ENCODE results near the gene VAV1.

The VAV1 gene

DNA sequence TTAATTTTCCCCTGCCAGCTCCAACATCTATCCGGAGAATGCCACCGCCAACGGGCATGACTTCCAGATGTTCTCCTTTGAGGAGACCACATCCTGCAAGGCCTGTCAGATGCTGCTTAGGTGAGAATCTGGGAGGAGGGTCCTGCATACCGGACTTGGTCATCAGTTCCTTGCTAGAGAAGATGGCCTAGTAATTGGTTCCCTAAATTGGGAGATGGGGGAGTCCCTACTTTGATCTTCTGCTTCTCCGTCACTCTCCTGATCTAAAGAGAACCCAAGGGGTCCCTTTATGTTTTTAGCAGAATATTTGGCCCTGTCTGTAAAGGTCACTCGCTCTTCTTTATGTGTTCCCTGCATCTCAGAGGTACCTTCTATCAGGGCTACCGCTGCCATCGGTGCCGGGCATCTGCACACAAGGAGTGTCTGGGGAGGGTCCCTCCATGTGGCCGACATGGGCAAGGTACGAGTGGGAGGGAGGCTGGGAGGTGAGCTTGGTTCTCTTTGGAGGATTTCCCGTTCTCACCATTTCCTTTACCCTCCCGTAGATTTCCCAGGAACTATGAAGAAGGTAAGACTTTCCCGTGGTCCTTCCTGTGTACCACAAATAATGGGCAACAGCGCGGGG lies 60.8 kb downstream of the VAV1 start:
- no peak overlapping the region for H4K91ac ChIP-seq (ENCODE audit: low read depth, low read length, poor library complexity)
- no CpG with 5 or more reads among the region's 16 CpGs for WGBS, 2 donors (ENCODE audit: extremely low coverage in 2 of 2, insufficient read length in 2 of 2, insufficient replicate concordance in 1 of 2)

DNA sequence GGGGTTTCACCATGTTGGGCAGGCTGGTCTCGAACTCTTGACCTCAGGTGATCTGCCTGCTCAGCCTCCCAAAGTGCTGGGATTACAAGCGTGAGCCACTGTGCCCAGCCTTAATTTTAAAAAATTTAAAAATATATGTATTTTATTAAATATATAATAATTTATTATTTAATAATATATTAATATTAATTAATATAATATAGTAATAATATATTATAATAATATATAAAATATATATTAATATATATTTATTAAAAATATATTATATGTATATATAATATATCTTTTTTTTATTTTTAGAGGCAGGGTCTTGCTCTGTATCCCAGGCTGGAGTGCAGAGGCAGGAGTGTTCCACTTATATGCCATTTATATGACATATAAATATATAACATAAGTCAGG lies 61.9 kb downstream of the VAV1 start:
- Histone ChIP-seq H3K9ac (ENCODE audit: low read depth, low read length, poor library complexity) (no peak overlapping the region), H2AFZ (ENCODE audit: low read length) (no peak overlapping the region), H3K4me1 (ENCODE audit: control insufficient read depth in 2 of 2, insufficient read depth in 1 of 2, low read depth in 1 of 2, low read length in 2 of 2) (no peaks in the 10 kb centered on the region), H3K9me3 (replicated peaks in 1 of 2; ENCODE audit: control insufficient read depth in 2 of 2, insufficient read depth in 1 of 2, low read depth in 1 of 2, low read length in 2 of 2) (peaks cover 0 to 1% of the 10 kb centered on the region in 2 donors), H3K18ac (ENCODE audit: low read length) (no peak overlapping the region), H3K27ac (replicated peaks; ENCODE audit: low read length) (no peak overlapping the region), H3K27me3 (ENCODE audit: control insufficient read depth in 3 of 3, insufficient read depth in 3 of 3, low read depth in 1 of 3, low read length in 3 of 3) (peaks cover 0 to 3% (median 0%) of the 10 kb centered on the region in 3 experiments), H4K91ac (ENCODE audit: low read depth, low read length, poor library complexity) (no peak overlapping the region), H4K8ac (ENCODE audit: low read depth, low read length) (no peak overlapping the region), H3K23ac (ENCODE audit: low read depth, low read length, poor library complexity) (no peak overlapping the region), H3K4me2 (ENCODE audit: insufficient read depth, low read length, poor library complexity, severe bottlenecking) (no peak overlapping the region), H3K4me3 (ENCODE audit: low read length in 2 of 2) (no peak overlapping the region), H2BK15ac (ENCODE audit: low read length) (no peak overlapping the region), H2AK5ac (ENCODE audit: low read depth, low read length) (no peak overlapping the region), H3K14ac (ENCODE audit: low read length) (no peak overlapping the region), H3K36me3 (replicated peaks in 1 of 2; ENCODE audit: control insufficient read depth in 2 of 2, insufficient read depth in 2 of 2, low read length in 2 of 2) (no peaks in the 10 kb centered on the region), H3K79me1 (ENCODE audit: low read depth, low read length) (peaks cover 3% of the 10 kb centered on the region), H3K4ac (ENCODE audit: low read length) (no peak overlapping the region), H2BK5ac (ENCODE audit: low read length) (no peak overlapping the region), H2BK12ac (ENCODE audit: low read length) (no peak overlapping the region), H2BK120ac (ENCODE audit: low read depth, low read length) (no peak overlapping the region)
- DNase-seq (ENCODE audit: low spot score): no peak
- no CpG with 5 or more reads among the region's 2 CpGs for WGBS, 2 donors (ENCODE audit: extremely low coverage in 2 of 2, insufficient read length in 2 of 2, insufficient replicate concordance in 1 of 2)

More for the DNA sequence above, 60.8 kb downstream of the VAV1 start:
- H3K18ac ChIP-seq (ENCODE audit: low read length): no peak overlapping the region
- H3K4me2 ChIP-seq (ENCODE audit: insufficient read depth, low read length, poor library complexity, severe bottlenecking): no peak overlapping the region
- H3K9ac ChIP-seq (ENCODE audit: low read depth, low read length, poor library complexity): no peak overlapping the region
- H3K27ac ChIP-seq (replicated peaks; ENCODE audit: low read length): no peak overlapping the region
- H3K23ac ChIP-seq (ENCODE audit: low read depth, low read length, poor library complexity): no peak overlapping the region
- no peak overlapping the region for H2AFZ ChIP-seq (ENCODE audit: low read length)
- no peaks in the 10 kb centered on the region for H3K36me3 ChIP-seq (replicated peaks in 1 of 2; ENCODE audit: control insufficient read depth in 2 of 2, insufficient read depth in 2 of 2, low read length in 2 of 2)
- H3K9me3 ChIP-seq (replicated peaks in 1 of 2; ENCODE audit: control insufficient read depth in 2 of 2, insufficient read depth in 1 of 2, low read depth in 1 of 2, low read length in 2 of 2): peaks cover 0 to 1% of the 10 kb centered on the region in 2 donors
- no peak overlapping the region for H2BK5ac ChIP-seq (ENCODE audit: low read length)
- peaks cover 3% of the 10 kb centered on the region for H3K79me1 ChIP-seq (ENCODE audit: low read depth, low read length)
- no peak overlapping the region for H2BK12ac ChIP-seq (ENCODE audit: low read length)
- H2BK15ac ChIP-seq (ENCODE audit: low read length): no peak overlapping the region
- H2BK120ac ChIP-seq (ENCODE audit: low read depth, low read length): no peak overlapping the region
- H3K14ac ChIP-seq (ENCODE audit: low read length): no peak overlapping the region
- H3K27me3 ChIP-seq (ENCODE audit: control insufficient read depth in 3 of 3, insufficient read depth in 3 of 3, low read depth in 1 of 3, low read length in 3 of 3): peaks cover 0 to 3% (median 0%) of the 10 kb centered on the region in 3 experiments
- H3K4me3 ChIP-seq (ENCODE audit: low read length in 2 of 2): no peak overlapping the region
- no peak overlapping the region for H3K4ac ChIP-seq (ENCODE audit: low read length)
- H2AK5ac ChIP-seq (ENCODE audit: low read depth, low read length): no peak overlapping the region
- no peak overlapping the region for H4K8ac ChIP-seq (ENCODE audit: low read depth, low read length)
- no peaks in the 10 kb centered on the region for H3K4me1 ChIP-seq (ENCODE audit: control insufficient read depth in 2 of 2, insufficient read depth in 1 of 2, low read depth in 1 of 2, low read length in 2 of 2)
- no peak for DNase-seq (ENCODE audit: low spot score)

DNA sequence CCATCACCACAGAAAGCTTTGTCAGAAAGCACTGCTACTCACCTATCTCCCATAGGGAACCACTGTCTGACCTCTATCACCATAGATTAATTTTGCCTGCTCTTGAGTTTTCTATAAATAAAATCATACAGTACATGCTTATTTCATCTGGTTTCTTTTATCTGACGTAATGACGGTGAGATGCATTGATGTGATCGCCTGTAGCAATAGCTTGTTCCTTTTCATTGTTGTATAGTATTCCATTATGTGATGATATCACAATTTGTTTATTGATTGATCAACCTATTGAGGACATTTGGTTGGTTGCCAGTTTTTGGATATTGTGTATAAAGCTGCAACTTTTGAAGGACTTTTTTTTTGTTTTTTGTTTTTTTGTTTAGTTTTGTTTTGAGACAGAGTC lies 63.0 kb downstream of the VAV1 start:
- no peak overlapping the region for H2BK12ac ChIP-seq (ENCODE audit: low read length)
- no peak overlapping the region for H2BK5ac ChIP-seq (ENCODE audit: low read length)
- no peak overlapping the region for H2AK5ac ChIP-seq (ENCODE audit: low read depth, low read length)
- H4K8ac ChIP-seq (ENCODE audit: low read depth, low read length): no peak overlapping the region
- H3K9me3 ChIP-seq (replicated peaks in 1 of 2; ENCODE audit: control insufficient read depth in 2 of 2, insufficient read depth in 1 of 2, low read depth in 1 of 2, low read length in 2 of 2): peaks cover 0 to 1% of the 10 kb centered on the region in 2 donors
- no peak for DNase-seq (ENCODE audit: low spot score)
- WGBS, 2 donors (ENCODE audit: extremely low coverage in 2 of 2, insufficient read length in 2 of 2, insufficient replicate concordance in 1 of 2): no CpG with 5 or more reads among the region's 3 CpGs
- no peaks in the 10 kb centered on the region for H3K36me3 ChIP-seq (replicated peaks in 1 of 2; ENCODE audit: control insufficient read depth in 2 of 2, insufficient read depth in 2 of 2, low read length in 2 of 2)
- no peak overlapping the region for H2BK15ac ChIP-seq (ENCODE audit: low read length)
- no peak overlapping the region for H3K4me2 ChIP-seq (ENCODE audit: insufficient read depth, low read length, poor library complexity, severe bottlenecking)
- peaks cover 3% of the 10 kb centered on the region for H3K79me1 ChIP-seq (ENCODE audit: low read depth, low read length)
- no peak overlapping the region for H3K14ac ChIP-seq (ENCODE audit: low read length)
- no peak overlapping the region for H2BK120ac ChIP-seq (ENCODE audit: low read depth, low read length)
- peaks cover 0 to 3% (median 0%) of the 10 kb centered on the region in 3 experiments for H3K27me3 ChIP-seq (ENCODE audit: control insufficient read depth in 3 of 3, insufficient read depth in 3 of 3, low read depth in 1 of 3, low read length in 3 of 3)
- no peak overlapping the region for H2AFZ ChIP-seq (ENCODE audit: low read length)
- no peak overlapping the region for H3K4ac ChIP-seq (ENCODE audit: low read length)
- no peak overlapping the region for H4K91ac ChIP-seq (ENCODE audit: low read depth, low read length, poor library complexity)
- no peaks in the 10 kb centered on the region for H3K4me1 ChIP-seq (ENCODE audit: control insufficient read depth in 2 of 2, insufficient read depth in 1 of 2, low read depth in 1 of 2, low read length in 2 of 2)
- no peak overlapping the region for H3K9ac ChIP-seq (ENCODE audit: low read depth, low read length, poor library complexity)
- no peak overlapping the region for H3K23ac ChIP-seq (ENCODE audit: low read depth, low read length, poor library complexity)
- H3K4me3 ChIP-seq (ENCODE audit: low read length in 2 of 2): no peak overlapping the region
- no peak overlapping the region for H3K18ac ChIP-seq (ENCODE audit: low read length)
- no peak overlapping the region for H3K27ac ChIP-seq (replicated peaks; ENCODE audit: low read length)

- Histone ChIP-seq H3K4me3 (ENCODE audit: low read length in 2 of 2) (no peak overlapping the region), H2BK15ac (ENCODE audit: low read length) (no peak overlapping the region), H2AK5ac (ENCODE audit: low read depth, low read length) (no peak overlapping the region), H3K4me2 (ENCODE audit: insufficient read depth, low read length, poor library complexity, severe bottlenecking) (no peak overlapping the region), H2AFZ (ENCODE audit: low read length) (no peak overlapping the region), H2BK5ac (ENCODE audit: low read length) (no peak overlapping the region), H3K4ac (ENCODE audit: low read length) (no peak overlapping the region), H3K36me3 (replicated peaks in 1 of 2; ENCODE audit: control insufficient read depth in 2 of 2, insufficient read depth in 2 of 2, low read length in 2 of 2) (no peaks in the 10 kb centered on the region), H3K18ac (ENCODE audit: low read length) (no peak overlapping the region), H3K9ac (ENCODE audit: low read depth, low read length, poor library complexity) (no peak overlapping the region), H3K4me1 (ENCODE audit: control insufficient read depth in 2 of 2, insufficient read depth in 1 of 2, low read depth in 1 of 2, low read length in 2 of 2) (no peaks in the 10 kb centered on the region), H2BK12ac (ENCODE audit: low read length) (no peak overlapping the region), H4K8ac (ENCODE audit: low read depth, low read length) (no peak overlapping the region), H3K14ac (ENCODE audit: low read length) (no peak overlapping the region), H4K91ac (ENCODE audit: low read depth, low read length, poor library complexity) (no peak overlapping the region), H2BK120ac (ENCODE audit: low read depth, low read length) (no peak overlapping the region), H3K79me1 (ENCODE audit: low read depth, low read length) (no peaks in the 10 kb centered on the region), H3K23ac (ENCODE audit: low read depth, low read length, poor library complexity) (no peak overlapping the region), H3K9me3 (replicated peaks in 1 of 2; ENCODE audit: control insufficient read depth in 2 of 2, insufficient read depth in 1 of 2, low read depth in 1 of 2, low read length in 2 of 2) (no peaks in the 10 kb centered on the region), H3K27ac (replicated peaks; ENCODE audit: low read length) (no peak overlapping the region), H3K27me3 (ENCODE audit: control insufficient read depth in 3 of 3, insufficient read depth in 3 of 3, low read depth in 1 of 3, low read length in 3 of 3) (no peaks in the 10 kb centered on the region)
- no peak for DNase-seq (ENCODE audit: low spot score)
- no CpG with 5 or more reads among the region's 2 CpGs for WGBS, 2 donors (ENCODE audit: extremely low coverage in 2 of 2, insufficient read length in 2 of 2, insufficient replicate concordance in 1 of 2)
These were observed 65.0 kb downstream of the VAV1 start for GRCh38 chr19:6837525-6837924.

Data from neuronal stem cell (in vitro differentiated cells).